Neural cell (in vitro differentiated cells): Measurements from ENCODE around the gene FKBP1A. TPM values are rescaled to one million over a fixed set of nuclear protein-coding genes. Genes with fewer than 3 reads are reported as not detected.

Experiments used
- H2AFZ ChIP-seq: fragments of 200-600, 300-800 bp; sonication (generic), shearing (Covaris generic); 2 replicates; pipeline ENCODE4 v1.6.0; 2014; ENCODE audit warnings: low read depth, mild to moderate bottlenecking, antibody characterized with exemption, low read length, moderate library complexity
- H3F3A ChIP-seq: fragments of 200-600 bp; shearing (Covaris generic); 2 replicates; pipeline ENCODE4 v1.6.1; 2016; ENCODE audit warnings: mild to moderate bottlenecking, moderate library complexity, mixed read lengths, antibody characterized with exemption, low read length; ENCODE audit not compliant: insufficient read depth, poor library complexity, severe bottlenecking
- H3K27ac ChIP-seq: fragments of 200-600, 300-800 bp; sonication (generic), shearing (Covaris generic); 2 replicates; pipeline ENCODE4 v1.5.1; 2014; ENCODE audit warnings: mild to moderate bottlenecking, low read length, moderate library complexity
- H3K27me3 ChIP-seq: fragments of 300-800, 200-600 bp; sonication (generic), shearing (Covaris generic); 2 replicates; pipeline ENCODE4 v1.6.0; 2014; ENCODE audit warnings: mild to moderate bottlenecking, low read depth, low read length, moderate library complexity; ENCODE audit not compliant: insufficient read depth
- H3K36me3 ChIP-seq: fragments of 300-800, 200-600 bp; sonication (generic), shearing (Covaris generic); 2 replicates; pipeline ENCODE4 v1.5.1; 2014; ENCODE audit warnings: mild to moderate bottlenecking, antibody characterized with exemption, low read length, moderate library complexity; ENCODE audit not compliant: insufficient read depth
- H3K4me2 ChIP-seq: fragments of 300-800, 200-600 bp; sonication (generic), shearing (Covaris generic); 2 replicates; pipeline ENCODE4 v1.6.0; 2014; ENCODE audit warnings: mild to moderate bottlenecking, low read length
- H3K4me3 ChIP-seq: fragments of 300-800, 200-600 bp; sonication (generic), shearing (Covaris generic); 2 replicates; pipeline ENCODE4 v1.5.1; 2014; ENCODE audit warnings: mild to moderate bottlenecking, low read length, moderate library complexity
- H3K79me2 ChIP-seq: fragments of 200-600 bp; shearing (Covaris generic); replicated peaks from 2 replicates; pipeline ENCODE4 v1.6.0; 2014; ENCODE audit warnings: mild to moderate bottlenecking, low read length, moderate library complexity; ENCODE audit not compliant: insufficient read depth
- H3K9ac ChIP-seq: fragments of 300-800, 200-600 bp; sonication (generic), shearing (Covaris generic); 2 replicates; pipeline ENCODE4 v1.6.1; 2016; ENCODE audit warnings: mild to moderate bottlenecking, low read length, mixed read lengths
- H3K9me2 ChIP-seq: fragments of 200-600 bp; shearing (Covaris generic); 2 replicates; pipeline ENCODE4 v1.6.1; 2016; ENCODE audit warnings: mild to moderate bottlenecking, low read length, mixed read lengths; ENCODE audit not compliant: insufficient read depth
- H3K9me3 ChIP-seq: fragments of 200-600, 300-800 bp; sonication (generic), shearing (Covaris generic); 2 replicates; pipeline ENCODE4 v1.6.1; 2016; ENCODE audit warnings: mild to moderate bottlenecking, mixed run types, low read length, moderate library complexity, mixed read lengths
- H4K20me1 ChIP-seq: fragments of 200-600 bp; shearing (Covaris generic); 2 replicates; pipeline ENCODE4 v1.6.1; 2016; ENCODE audit warnings: mild to moderate bottlenecking, mixed run types; ENCODE audit not compliant: insufficient read depth
- EP300 ChIP-seq: fragments of 450-650 bp; conservative IDR thresholded peaks from 2 replicates; pipeline ENCODE4 v1.6.1; 2014; ENCODE audit warnings: antibody characterized with exemption, mild to moderate bottlenecking, moderate library complexity; ENCODE audit not compliant: poor library complexity, severe bottlenecking
- EZH2 ChIP-seq: fragments of 200-600, 300-800 bp; shearing (Covaris generic), sonication (generic); IDR thresholded peaks from 2 replicates; pipeline ENCODE4 v1.6.1; 2014; ENCODE audit warnings: antibody characterized with exemption, low read length, borderline replicate concordance, mild to moderate bottlenecking; ENCODE audit not compliant: insufficient read depth, poor library complexity, severe bottlenecking
- MXI1 ChIP-seq: fragments of 450-650 bp; conservative IDR thresholded peaks from 2 replicates; pipeline ENCODE4 v1.6.1; 2014; ENCODE audit warnings: antibody characterized with exemption, mild to moderate bottlenecking; ENCODE audit not compliant: poor library complexity, severe bottlenecking
- POLR2AphosphoS5 ChIP-seq: IDR thresholded peaks from 2 replicates; pipeline ENCODE4 v1.6.1; 2012
- RAD21 ChIP-seq: fragments of 450-650 bp; conservative IDR thresholded peaks from 2 replicates; pipeline ENCODE4 v1.6.1; 2014; ENCODE audit warnings: antibody characterized with exemption, mild to moderate bottlenecking, moderate library complexity
- SMC3 ChIP-seq: fragments of 450-650 bp; conservative IDR thresholded peaks from 2 replicates; pipeline ENCODE4 v1.6.1; 2014; ENCODE audit warnings: antibody characterized with exemption, mild to moderate bottlenecking, moderate library complexity; ENCODE audit not compliant: poor library complexity
- TAF1 ChIP-seq: IDR thresholded peaks from 2 replicates; pipeline ENCODE4 v1.6.1; 2012; ENCODE audit warnings: low read depth
- polyA plus RNA-seq: library from polyadenylated mRNA; depleted of rRNA; stranded (reverse); fragments of >200 nt; gene quantifications from 2 replicates; pipeline ENCODE4 v1.2.3, GENCODE V29; 2014
- TF ChIP-seq, protein P1 (sequence below): fragments of 450-650 bp; IDR thresholded peaks from 2 replicates; pipeline ENCODE4 v1.5.1; 2014; ENCODE audit warnings: antibody characterized with exemption, mild to moderate bottlenecking, moderate library complexity; ENCODE audit not compliant: poor library complexity, severe bottlenecking
- TF ChIP-seq, protein P2 (sequence below): IDR thresholded peaks from 2 replicates; pipeline ENCODE4 v1.6.1; 2012; ENCODE audit warnings: borderline replicate concordance

FKBP1A gene
- polyA plus RNA-seq, 1 donor from 2014 or later, result 150 TPM

DNA sequence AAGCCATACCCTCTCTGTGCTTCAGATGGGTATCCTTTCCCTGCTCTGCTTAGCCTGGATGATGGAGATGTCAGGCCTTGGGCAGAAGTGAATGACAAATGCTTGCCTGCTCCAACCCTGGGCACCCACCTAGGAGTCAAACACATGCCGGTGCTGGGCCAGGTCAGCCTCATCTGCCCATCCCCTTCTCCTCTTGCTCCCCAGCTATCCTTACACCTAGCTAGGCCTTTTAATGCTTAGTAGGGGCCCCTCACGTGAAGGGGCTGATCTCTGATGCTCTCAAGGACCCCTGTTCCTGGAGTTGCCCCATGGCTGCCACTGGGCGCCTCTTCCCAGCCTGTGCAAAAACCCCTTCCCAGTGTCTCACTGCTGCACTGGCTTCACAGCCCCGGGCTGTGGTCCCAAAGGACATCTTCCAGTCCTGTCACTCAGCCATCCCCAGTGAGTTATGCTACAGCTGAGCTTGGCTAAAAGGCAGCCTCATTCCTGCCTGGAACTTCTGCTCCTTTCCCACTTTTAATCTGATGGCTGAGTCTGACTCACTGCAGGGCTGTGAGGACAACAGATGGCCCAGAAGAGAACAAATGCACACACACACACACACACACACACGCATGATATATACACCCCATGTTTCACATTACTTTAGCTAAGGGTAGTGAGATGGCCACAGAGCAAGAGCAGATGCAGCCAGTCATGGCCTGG, 51.1 kb downstream of the FKBP1A start:
- H3K79me2 ChIP-seq, result no peaks in the 10 kb centered on the region
- no peaks in the 10 kb centered on the region for H3K27me3 ChIP-seq
- no peaks in the 10 kb centered on the region for H4K20me1 ChIP-seq
- no peak overlapping the region for H2AFZ ChIP-seq
- no peaks in the 10 kb centered on the region for H3F3A ChIP-seq
- no peak overlapping the region for H3K27ac ChIP-seq
- H3K4me3 ChIP-seq, result no peak overlapping the region
- no peaks in the 10 kb centered on the region for H3K9me3 ChIP-seq
- H3K9me2 ChIP-seq, result no peaks in the 10 kb centered on the region
- H3K9ac ChIP-seq, result no peak overlapping the region
- no peaks in the 10 kb centered on the region for H3K36me3 ChIP-seq
- no peak for TF ChIP-seq TAF1
- TF ChIP-seq RAD21, result no peak
- no peak for TF ChIP-seq MXI1
- TF ChIP-seq, protein P1, sequence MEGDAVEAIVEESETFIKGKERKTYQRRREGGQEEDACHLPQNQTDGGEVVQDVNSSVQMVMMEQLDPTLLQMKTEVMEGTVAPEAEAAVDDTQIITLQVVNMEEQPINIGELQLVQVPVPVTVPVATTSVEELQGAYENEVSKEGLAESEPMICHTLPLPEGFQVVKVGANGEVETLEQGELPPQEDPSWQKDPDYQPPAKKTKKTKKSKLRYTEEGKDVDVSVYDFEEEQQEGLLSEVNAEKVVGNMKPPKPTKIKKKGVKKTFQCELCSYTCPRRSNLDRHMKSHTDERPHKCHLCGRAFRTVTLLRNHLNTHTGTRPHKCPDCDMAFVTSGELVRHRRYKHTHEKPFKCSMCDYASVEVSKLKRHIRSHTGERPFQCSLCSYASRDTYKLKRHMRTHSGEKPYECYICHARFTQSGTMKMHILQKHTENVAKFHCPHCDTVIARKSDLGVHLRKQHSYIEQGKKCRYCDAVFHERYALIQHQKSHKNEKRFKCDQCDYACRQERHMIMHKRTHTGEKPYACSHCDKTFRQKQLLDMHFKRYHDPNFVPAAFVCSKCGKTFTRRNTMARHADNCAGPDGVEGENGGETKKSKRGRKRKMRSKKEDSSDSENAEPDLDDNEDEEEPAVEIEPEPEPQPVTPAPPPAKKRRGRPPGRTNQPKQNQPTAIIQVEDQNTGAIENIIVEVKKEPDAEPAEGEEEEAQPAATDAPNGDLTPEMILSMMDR, result no peak
- no peak for TF ChIP-seq EZH2
- no peak for TF ChIP-seq SMC3
- TF ChIP-seq, protein P2, sequence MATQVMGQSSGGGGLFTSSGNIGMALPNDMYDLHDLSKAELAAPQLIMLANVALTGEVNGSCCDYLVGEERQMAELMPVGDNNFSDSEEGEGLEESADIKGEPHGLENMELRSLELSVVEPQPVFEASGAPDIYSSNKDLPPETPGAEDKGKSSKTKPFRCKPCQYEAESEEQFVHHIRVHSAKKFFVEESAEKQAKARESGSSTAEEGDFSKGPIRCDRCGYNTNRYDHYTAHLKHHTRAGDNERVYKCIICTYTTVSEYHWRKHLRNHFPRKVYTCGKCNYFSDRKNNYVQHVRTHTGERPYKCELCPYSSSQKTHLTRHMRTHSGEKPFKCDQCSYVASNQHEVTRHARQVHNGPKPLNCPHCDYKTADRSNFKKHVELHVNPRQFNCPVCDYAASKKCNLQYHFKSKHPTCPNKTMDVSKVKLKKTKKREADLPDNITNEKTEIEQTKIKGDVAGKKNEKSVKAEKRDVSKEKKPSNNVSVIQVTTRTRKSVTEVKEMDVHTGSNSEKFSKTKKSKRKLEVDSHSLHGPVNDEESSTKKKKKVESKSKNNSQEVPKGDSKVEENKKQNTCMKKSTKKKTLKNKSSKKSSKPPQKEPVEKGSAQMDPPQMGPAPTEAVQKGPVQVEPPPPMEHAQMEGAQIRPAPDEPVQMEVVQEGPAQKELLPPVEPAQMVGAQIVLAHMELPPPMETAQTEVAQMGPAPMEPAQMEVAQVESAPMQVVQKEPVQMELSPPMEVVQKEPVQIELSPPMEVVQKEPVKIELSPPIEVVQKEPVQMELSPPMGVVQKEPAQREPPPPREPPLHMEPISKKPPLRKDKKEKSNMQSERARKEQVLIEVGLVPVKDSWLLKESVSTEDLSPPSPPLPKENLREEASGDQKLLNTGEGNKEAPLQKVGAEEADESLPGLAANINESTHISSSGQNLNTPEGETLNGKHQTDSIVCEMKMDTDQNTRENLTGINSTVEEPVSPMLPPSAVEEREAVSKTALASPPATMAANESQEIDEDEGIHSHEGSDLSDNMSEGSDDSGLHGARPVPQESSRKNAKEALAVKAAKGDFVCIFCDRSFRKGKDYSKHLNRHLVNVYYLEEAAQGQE, result no peak
- TF ChIP-seq EP300, result no peak
- no peak for TF ChIP-seq POLR2AphosphoS5
- no peak overlapping the region for H3K4me2 ChIP-seq

GRCh38 chr20:1338801-1339200, 54.1 kb downstream of the FKBP1A start:
- Histone ChIP-seq H2AFZ (no peak overlapping the region), H3K27me3 (no peaks in the 10 kb centered on the region), H3K9ac (no peak overlapping the region), H3K9me3 (no peaks in the 10 kb centered on the region), H3K27ac (no peak overlapping the region), H3K9me2 (no peaks in the 10 kb centered on the region), H4K20me1 (no peaks in the 10 kb centered on the region), H3K4me2 (no peak overlapping the region), H3K79me2 (no peaks in the 10 kb centered on the region), H3K4me3 (no peak overlapping the region), H3F3A (no peaks in the 10 kb centered on the region), H3K36me3 (no peaks in the 10 kb centered on the region)
- TF ChIP-seq EZH2 (no peak), EP300 (no peak), POLR2AphosphoS5 (no peak), RAD21 (no peak), SMC3 (no peak), MXI1 (no peak), TAF1 (no peak)
- TF ChIP-seq, protein P2, result no peak
- TF ChIP-seq, protein P1, result no peak
